OCI-LY7 (cell line): ENCODE results near the gene CNBP. TPM values are rescaled to one million over a fixed set of nuclear protein-coding genes. Genes with fewer than 3 reads are reported as not detected.

Experiments
- BruUV-seq: library from RNA; stranded (reverse); fragments of 400-500 nt; replicated peaks from 2 replicates; lab custom pipeline; 2021; lab: Mats Ljungman, UMichigan
- CTCF ChIA-PET: fragments of 300-600 bp; sonication (Branson Sonifier 250); formaldehyde crosslinking; loops from one replicate; lab custom pipeline; 2022; ENCODE audit warnings: antibody characterized with exemption; ENCODE audit not compliant: unreplicated experiment; lab: Charles Lee
- POLR2A ChIA-PET: fragments of 300-600 bp; sonication (Branson Sonifier 250); formaldehyde crosslinking; loops from one replicate; lab custom pipeline; 2022; ENCODE audit warnings: antibody characterized with exemption; lab: Charles Lee
- DNase-seq: peaks from one replicate; pipeline ENCODE4 v3.0.0-alpha.2; 2015; ENCODE audit warnings: low spot score
- H2AFZ ChIP-seq: fragments of 200-600 bp; sonication (generic), shearing (Covaris generic); 2 replicates; pipeline ENCODE4 v1.6.1; 2014; ENCODE audit warnings: mild to moderate bottlenecking, antibody characterized with exemption, low read length, moderate library complexity
- H3K27ac ChIP-seq: fragments of 200-600 bp; sonication (generic); 2 replicates; pipeline ENCODE4 v1.5.1; 2014; ENCODE audit warnings: mixed run types, low read depth, mild to moderate bottlenecking, moderate library complexity, low read length, inconsistent platforms; ENCODE audit not compliant: poor library complexity, severe bottlenecking
- H3K36me3 ChIP-seq: fragments of 200-600 bp; sonication (generic); 2 replicates; pipeline ENCODE4 v1.6.1; 2014; ENCODE audit warnings: mild to moderate bottlenecking, antibody characterized with exemption, low read length, moderate library complexity, mixed read lengths; ENCODE audit not compliant: insufficient read depth
- H3K4me1 ChIP-seq: fragments of 200-600 bp; sonication (generic); 2 replicates; pipeline ENCODE4 v1.5.1; 2014; ENCODE audit warnings: mild to moderate bottlenecking, low read length; ENCODE audit not compliant: insufficient read depth, poor library complexity, severe bottlenecking
- H3K4me2 ChIP-seq: fragments of 200-600 bp; sonication (generic); 2 replicates; pipeline ENCODE4 v1.6.1; 2014; ENCODE audit warnings: mild to moderate bottlenecking, low read length
- H3K4me3 ChIP-seq: fragments of 200-600 bp; sonication (generic); 2 replicates; pipeline ENCODE4 v1.5.1; 2014; ENCODE audit warnings: mild to moderate bottlenecking, low read depth, low read length; ENCODE audit not compliant: poor library complexity, severe bottlenecking
- H3K79me2 ChIP-seq: fragments of 200-600 bp; sonication (generic); 2 replicates; pipeline ENCODE4 v1.6.1; 2016; ENCODE audit warnings: low read depth, mild to moderate bottlenecking, low read length, moderate library complexity, mixed read lengths; ENCODE audit not compliant: insufficient read depth
- H3K9me2 ChIP-seq: fragments of 200-600 bp; sonication (generic); 2 replicates; pipeline ENCODE4 v1.6.1; 2016; ENCODE audit warnings: mild to moderate bottlenecking, low read length, mixed read lengths; ENCODE audit not compliant: insufficient read depth
- H3K9me3 ChIP-seq: fragments of 200-600 bp; sonication (generic); 2 replicates; pipeline ENCODE4 v1.6.1; 2014; ENCODE audit warnings: mild to moderate bottlenecking, mixed run types, low read length, mixed read lengths
- H4K20me1 ChIP-seq: fragments of 200-600 bp; sonication (generic); 2 replicates; pipeline ENCODE4 v1.6.1; 2014; ENCODE audit warnings: mild to moderate bottlenecking, antibody characterized with exemption, low read length, moderate library complexity, mixed read lengths; ENCODE audit not compliant: insufficient read depth
- CTCF ChIP-seq: fragments of 200-600 bp; sonication (generic); conservative IDR thresholded peaks from 2 replicates; pipeline ENCODE4 v1.5.1; 2014; ENCODE audit warnings: mild to moderate bottlenecking, antibody characterized with exemption, low read length, moderate library complexity, mixed read lengths
- EZH2phosphoT487 ChIP-seq: fragments of 200-600 bp; sonication (generic); IDR thresholded peaks from 2 replicates; pipeline ENCODE4 v1.6.1; 2018; ENCODE audit warnings: low read depth, borderline replicate concordance, mild to moderate bottlenecking, mixed run types, antibody characterized with exemption, low read length, moderate library complexity, mixed read lengths
- intact Hi-C: fragments of 100-400 bp; cut with micrococcal nuclease; formaldehyde crosslinking; loops from one replicate; pipeline ENCODE4 v1.10.0; 2022; ENCODE audit not compliant: unreplicated experiment
- total RNA-seq, 2 experiments: library from RNA; depleted of rRNA in 1 of 2; stranded (reverse); fragments of >200 nt in 1 of 2; shearing (Covaris generic) in 1 of 2; gene quantifications; 2 replicates each; pipeline ENCODE4 v1.2.3, GENCODE V29; 2014 to 2022

CNBP gene
- total RNA-seq, 2 experiments from 2014 or later: 324 to 336 TPM

GRCh38 chr3:129173725-129174124 is 10.0 kb downstream of the CNBP start:
- Histone ChIP-seq H2AFZ (no peak overlapping the region), H3K4me2 (0 out of 2 replicates have a peak overlapping the region, but pooled peaks have one; percentile 3), H3K79me2 (peaks cover 98% of the 10 kb centered on the region), H3K9me2 (no peaks in the 10 kb centered on the region), H3K27ac (no peak overlapping the region), H3K9me3 (no peaks in the 10 kb centered on the region), H4K20me1 (peaks cover 75% of the 10 kb centered on the region), H3K4me1 (peaks cover 21% of the 10 kb centered on the region), H3K4me3 (no peak overlapping the region), H3K36me3 (peaks cover 98% of the 10 kb centered on the region)
- no peak for DNase-seq
- intact Hi-C loops: no loop called here
- no TSS peak for BruUV-seq
- POLR2A ChIA-PET: no interaction called here
- TF ChIP-seq EZH2phosphoT487: no peak
- no peak for TF ChIP-seq CTCF
- CTCF ChIA-PET: no interaction called here

GRCh38 chr3:129173206-129173605 is 10.5 kb downstream of the CNBP start:
- DNase-seq: no peak
- Histone ChIP-seq H2AFZ (no peak overlapping the region), H3K9me2 (no peaks in the 10 kb centered on the region), H3K36me3 (peaks cover 97% of the 10 kb centered on the region), H3K79me2 (peaks cover 93% of the 10 kb centered on the region), H3K4me1 (peaks cover 17% of the 10 kb centered on the region), H4K20me1 (peaks cover 72% of the 10 kb centered on the region), H3K27ac (no peak overlapping the region), H3K9me3 (no peaks in the 10 kb centered on the region), H3K4me3 (no peak overlapping the region), H3K4me2 (0 out of 2 replicates have a peak overlapping the region, but pooled peaks have one; percentile 3)
- TF ChIP-seq CTCF (no peak), EZH2phosphoT487 (no peak)
- BruUV-seq: no TSS peak
- POLR2A ChIA-PET: no interaction called here
- intact Hi-C loops: no loop called here
- CTCF ChIA-PET: no interaction called here

GRCh38 chr3:129166579-129167332 is 16.9 kb downstream of the CNBP start:
- POLR2A ChIA-PET: interaction anchor here (0.6 to 1.1 kb wide), 2 partner anchors 14 to 16 kb away, joined by 3 to 5 read pairs; no protein-coding TSS in a partner anchor
- H3K36me3 ChIP-seq: peaks cover 77% of the 10 kb centered on the region

More at GRCh38 chr3:129166579-129167332, 16.9 kb downstream of the CNBP start:
- Histone ChIP-seq H4K20me1 (peaks cover 28% of the 10 kb centered on the region), H3K27ac (no peak overlapping the region), H3K4me1 (peaks cover 16% of the 10 kb centered on the region), H3K4me2 (no peak overlapping the region), H3K79me2 (peaks cover 28% of the 10 kb centered on the region), H2AFZ (no peak overlapping the region), H3K9me3 (no peaks in the 10 kb centered on the region), H3K4me3 (no peak overlapping the region), H3K9me2 (no peaks in the 10 kb centered on the region)
- BruUV-seq: no TSS peak
- DNase-seq: no peak
- intact Hi-C loops: no loop called here
- CTCF ChIA-PET: no interaction called here
- no peak for TF ChIP-seq CTCF
- TF ChIP-seq EZH2phosphoT487: no peak
